ENCODE measurements around the gene NAB1.

The NAB1 gene

DNA sequence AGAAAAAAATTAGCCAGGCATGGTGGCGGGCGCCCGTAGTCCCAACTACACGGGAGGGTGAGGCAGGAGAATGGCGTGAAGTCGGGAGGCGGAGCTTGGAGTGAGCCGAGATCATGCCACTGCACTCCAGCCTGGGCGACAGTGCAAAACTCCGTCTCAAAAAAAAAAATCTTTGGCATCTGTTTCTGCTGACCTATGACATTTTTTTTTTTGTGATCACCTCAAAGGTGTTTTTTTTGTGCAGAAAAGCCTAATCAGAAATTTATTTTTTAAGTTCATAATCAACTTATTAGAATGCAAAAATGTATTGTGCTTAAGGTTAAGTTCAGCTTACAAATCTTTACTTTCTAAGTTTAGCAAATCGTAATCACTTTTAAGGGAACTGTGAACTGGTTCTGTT is 45.6 kb downstream of the NAB1 start:
- TF ChIP-seq, protein P1, sequence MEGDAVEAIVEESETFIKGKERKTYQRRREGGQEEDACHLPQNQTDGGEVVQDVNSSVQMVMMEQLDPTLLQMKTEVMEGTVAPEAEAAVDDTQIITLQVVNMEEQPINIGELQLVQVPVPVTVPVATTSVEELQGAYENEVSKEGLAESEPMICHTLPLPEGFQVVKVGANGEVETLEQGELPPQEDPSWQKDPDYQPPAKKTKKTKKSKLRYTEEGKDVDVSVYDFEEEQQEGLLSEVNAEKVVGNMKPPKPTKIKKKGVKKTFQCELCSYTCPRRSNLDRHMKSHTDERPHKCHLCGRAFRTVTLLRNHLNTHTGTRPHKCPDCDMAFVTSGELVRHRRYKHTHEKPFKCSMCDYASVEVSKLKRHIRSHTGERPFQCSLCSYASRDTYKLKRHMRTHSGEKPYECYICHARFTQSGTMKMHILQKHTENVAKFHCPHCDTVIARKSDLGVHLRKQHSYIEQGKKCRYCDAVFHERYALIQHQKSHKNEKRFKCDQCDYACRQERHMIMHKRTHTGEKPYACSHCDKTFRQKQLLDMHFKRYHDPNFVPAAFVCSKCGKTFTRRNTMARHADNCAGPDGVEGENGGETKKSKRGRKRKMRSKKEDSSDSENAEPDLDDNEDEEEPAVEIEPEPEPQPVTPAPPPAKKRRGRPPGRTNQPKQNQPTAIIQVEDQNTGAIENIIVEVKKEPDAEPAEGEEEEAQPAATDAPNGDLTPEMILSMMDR (IDR thresholded peaks at IDR 0.05; ENCODE audit: extremely low read depth, missing control alignments): no peak
- DNase-seq (ENCODE audit: low spot score): no peak

DNA sequence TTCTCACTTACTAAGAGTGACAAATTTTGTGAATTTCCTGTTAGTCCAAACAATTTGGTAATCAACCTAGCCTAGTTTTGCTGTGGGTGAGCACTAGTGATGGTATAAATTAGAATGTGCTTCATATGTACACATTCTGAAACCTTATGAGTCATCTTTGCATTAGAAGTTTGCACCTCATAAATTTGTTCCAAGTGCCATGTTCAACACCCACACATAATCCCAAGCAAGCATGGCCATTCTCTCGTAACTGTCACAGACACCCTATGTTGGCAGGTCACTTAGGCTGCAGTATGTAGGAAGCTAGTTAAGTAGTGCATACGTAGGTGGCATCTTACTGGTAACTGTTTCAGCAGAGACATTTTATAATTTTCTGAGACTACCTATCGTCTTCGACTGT is 46.9 kb downstream of the NAB1 start:
- no peak for DNase-seq (ENCODE audit: low spot score)
- TF ChIP-seq, protein P1 (IDR thresholded peaks at IDR 0.05; ENCODE audit: extremely low read depth, missing control alignments): no peak

DNA sequence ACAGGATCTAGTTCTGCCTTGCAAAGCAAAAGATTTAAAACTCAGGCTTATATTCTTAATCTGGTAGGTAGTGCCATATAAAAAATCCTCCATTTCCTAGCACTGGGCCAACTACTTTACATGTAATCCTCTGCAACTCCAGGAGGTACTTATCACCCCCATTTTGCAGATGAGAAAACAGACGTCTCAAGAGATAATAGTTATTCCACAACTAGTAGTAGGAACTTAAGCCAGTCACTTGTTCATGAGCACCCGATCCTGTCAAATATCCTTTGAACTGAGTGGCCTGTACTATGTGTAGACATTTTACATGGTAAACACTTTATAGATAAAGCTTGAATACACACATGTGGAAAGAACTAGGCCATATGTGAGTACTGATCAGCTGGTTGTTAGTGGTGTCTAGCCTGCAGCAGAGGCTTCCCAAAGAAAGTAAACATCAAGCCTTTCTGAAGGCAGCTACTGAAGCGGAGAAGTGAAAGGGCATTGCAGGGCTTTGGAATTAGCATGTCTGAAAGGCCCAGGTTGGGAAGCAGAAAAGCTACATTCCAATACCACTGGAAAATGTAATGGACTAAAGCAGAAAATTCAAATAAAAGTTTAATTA is 48.0 kb downstream of the NAB1 start:
- no peak for DNase-seq (ENCODE audit: low spot score)

DNA sequence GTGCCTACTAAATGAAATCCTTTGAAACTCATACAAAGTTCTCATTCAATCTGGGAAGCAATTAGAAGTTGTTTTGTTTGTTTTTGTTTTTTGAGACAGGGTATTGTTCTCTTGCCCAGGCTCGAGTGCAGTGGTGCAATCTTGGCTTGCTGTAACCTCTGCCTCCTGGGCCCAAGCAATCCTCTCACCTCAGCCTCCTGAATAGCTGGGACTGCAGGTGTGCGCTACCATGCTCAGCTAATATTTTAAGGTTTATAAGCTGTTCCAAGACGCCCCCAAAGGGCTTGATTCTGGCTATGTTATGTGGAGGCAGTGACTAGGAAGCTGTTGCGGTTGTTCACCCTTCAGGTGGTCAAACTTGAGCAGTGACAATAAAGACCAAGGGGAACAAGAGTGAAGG is 48.5 kb downstream of the NAB1 start:
- DNase-seq (ENCODE audit: low spot score): no peak
- TF ChIP-seq, protein P1 (IDR thresholded peaks at IDR 0.05; ENCODE audit: extremely low read depth, missing control alignments): no peak

More for the DNA sequence above, 48.0 kb downstream of the NAB1 start:
- TF ChIP-seq, protein P1 (IDR thresholded peaks at IDR 0.05; ENCODE audit: extremely low read depth, missing control alignments): no peak

GRCh38 chr2:190698895-190699294 is 50.0 kb downstream of the NAB1 start:
- DNase-seq (ENCODE audit: low spot score): no peak
- TF ChIP-seq, protein P1 (IDR thresholded peaks at IDR 0.05; ENCODE audit: extremely low read depth, missing control alignments): no peak

DNA sequence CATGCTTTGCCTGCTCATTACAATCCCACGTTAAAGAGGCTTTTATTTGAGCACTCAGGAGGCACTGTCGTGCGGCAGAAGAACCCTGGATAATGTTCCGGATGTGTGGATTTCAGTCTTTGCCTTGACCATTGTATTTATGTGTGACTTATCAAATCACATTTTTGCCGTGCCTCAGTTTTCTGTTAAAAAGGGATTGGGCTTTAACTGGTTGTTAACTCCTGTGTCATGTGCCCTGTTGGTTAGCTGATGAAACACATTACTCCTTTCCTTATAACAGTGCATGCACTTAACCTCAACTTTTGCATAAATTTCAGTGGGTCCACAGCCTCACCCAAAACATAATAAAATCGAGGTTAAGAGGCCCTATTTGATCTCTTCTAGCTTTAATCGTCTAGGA is 52.7 kb downstream of the NAB1 start:
- DNase-seq (ENCODE audit: low spot score): no peak
- TF ChIP-seq, protein P1 (IDR thresholded peaks at IDR 0.05; ENCODE audit: extremely low read depth, missing control alignments): no peak

GRCh38 chr2:190705280-190705679 is 56.4 kb downstream of the NAB1 start:
- TF ChIP-seq, protein P1 (IDR thresholded peaks at IDR 0.05; ENCODE audit: extremely low read depth, missing control alignments): no peak
- no peak for DNase-seq (ENCODE audit: low spot score)

All from GM20000 (cell line).